Endothelial cell of umbilical vein (primary cell): Measurements from ENCODE around the gene MED22. TPM values are rescaled to one million over a fixed set of nuclear protein-coding genes. Genes with fewer than 3 reads are reported as not detected.

Experiments used
- BruUV-seq: library from RNA; stranded (reverse); fragments of 400-500 nt; replicated peaks from 2 replicates; lab custom pipeline; 2021; lab: Mats Ljungman, UMichigan
- CTCF ChIA-PET: fragments of 300-600, 350-600 bp; sonication (Branson Sonifier 250); formaldehyde crosslinking; loops from one replicate; lab custom pipeline; 2021; ENCODE audit warnings: antibody characterized with exemption, inconsistent platforms; lab: Charles Lee
- POLR2A ChIA-PET: fragments of 300-600, 350-600 bp; sonication (Branson Sonifier 250); formaldehyde crosslinking; loops from one replicate; lab custom pipeline; 2021; ENCODE audit warnings: antibody characterized with exemption, inconsistent platforms; lab: Charles Lee
- DNase-seq: peaks from one replicate; pipeline ENCODE4 v3.0.0-alpha.2; 2011; ENCODE audit warnings: low read depth, low spot score
- FAIRE-seq: peaks from 2 replicates; lab custom pipeline; 2011; peaks lifted over from hg19 to GRCh38; lab: Jason Lieb, UNC
- H2AFZ ChIP-seq: 2 replicates; pipeline ENCODE4 v1.6.0; 2012; ENCODE audit warnings: low read depth, low read length, control low read depth, inconsistent platforms
- H3K27ac ChIP-seq: 2 replicates; pipeline ENCODE4 v1.5.1; 2011; ENCODE audit warnings: low read depth, mild to moderate bottlenecking, control low read depth, low read length, moderate library complexity; ENCODE audit not compliant: insufficient read depth
- H3K27me3 ChIP-seq, 2 experiments: 2 replicates each; pipeline versions ENCODE4 v1.6.0 to v1.6.1; 2011; ENCODE audit warnings: low read length in 2 of 2, mixed read lengths in 1 of 2; ENCODE audit not compliant: control insufficient read depth in 2 of 2, insufficient read depth in 2 of 2
- H3K36me3 ChIP-seq, 2 experiments: 2 replicates in 1 of 2; 3 replicates in 1 of 2; pipeline ENCODE4 v1.5.1; 2011; ENCODE audit warnings: low read length in 2 of 2, mild to moderate bottlenecking in 1 of 2, moderate library complexity in 1 of 2; ENCODE audit not compliant: control insufficient read depth in 2 of 2, insufficient read depth in 2 of 2; ENCODE audit errors: extremely low read depth in 1 of 2
- H3K4me1 ChIP-seq: 3 replicates; pipeline ENCODE4 v1.5.1; 2011; ENCODE audit warnings: mild to moderate bottlenecking, low read length; ENCODE audit not compliant: control insufficient read depth, insufficient read depth; ENCODE audit errors: extremely low read depth
- H3K4me2 ChIP-seq: 2 replicates; pipeline ENCODE4 v1.6.1; 2011; ENCODE audit warnings: low read length, control low read depth, mixed read lengths; ENCODE audit not compliant: insufficient read depth
- H3K4me3 ChIP-seq, 3 experiments: fragments of 200-600 bp in 1 of 3; sonication (generic), shearing (Covaris generic) in 1 of 3; replicated peaks in 1 of 3; 2 replicates each; pipeline ENCODE4 v1.5.1; 2011 to 2016; ENCODE audit warnings: control low read depth in 3 of 3, low read length in 3 of 3, mild to moderate bottlenecking in 2 of 3, inconsistent platforms in 1 of 3, low read depth in 1 of 3, moderate library complexity in 1 of 3; ENCODE audit not compliant: insufficient read depth in 1 of 3
- H3K79me2 ChIP-seq: 2 replicates; pipeline ENCODE4 v1.6.0; 2012; ENCODE audit warnings: low read length, inconsistent platforms; ENCODE audit not compliant: control insufficient read depth, insufficient read depth
- H3K9ac ChIP-seq: replicated peaks from 2 replicates; pipeline ENCODE3; 2011; ENCODE audit warnings: low read length, control low read depth; ENCODE audit not compliant: insufficient read depth; ENCODE audit errors: extremely low read depth
- H3K9me1 ChIP-seq: replicated peaks from 3 replicates; pipeline ENCODE4 v1.6.0; 2011; ENCODE audit warnings: mild to moderate bottlenecking, low read length; ENCODE audit not compliant: control insufficient read depth, insufficient read depth; ENCODE audit errors: extremely low read depth
- H3K9me3 ChIP-seq: replicated peaks from 2 replicates; pipeline ENCODE4 v1.5.1; 2012; ENCODE audit warnings: low read length, inconsistent platforms; ENCODE audit not compliant: control insufficient read depth, insufficient read depth
- H4K20me1 ChIP-seq: replicated peaks from 2 replicates; pipeline ENCODE3; 2011; ENCODE audit warnings: mild to moderate bottlenecking, low read length; ENCODE audit not compliant: control insufficient read depth, insufficient read depth; ENCODE audit errors: extremely low read depth
- EZH2 ChIP-seq: IDR thresholded peaks from 2 replicates; pipeline ENCODE4 v1.6.1; 2012; ENCODE audit warnings: borderline replicate concordance, low read depth, mild to moderate bottlenecking, moderate library complexity, low read length, inconsistent platforms; ENCODE audit not compliant: severe bottlenecking
- FOS ChIP-seq: IDR thresholded peaks from 2 replicates; pipeline ENCODE4 v1.6.1; 2011; ENCODE audit warnings: mild to moderate bottlenecking, low read length, moderate library complexity, borderline replicate concordance; ENCODE audit not compliant: insufficient read depth
- GATA2 ChIP-seq: IDR thresholded peaks from 2 replicates; pipeline ENCODE4 v1.7.0; 2011; ENCODE audit warnings: low read depth, mild to moderate bottlenecking, moderate library complexity, mixed read lengths, low read length; ENCODE audit not compliant: insufficient read length, insufficient read depth
- JUN ChIP-seq: IDR thresholded peaks from 2 replicates; pipeline ENCODE4 v1.6.1; 2011; ENCODE audit warnings: borderline replicate concordance, low read depth; ENCODE audit not compliant: insufficient read length, insufficient read depth
- MYC ChIP-seq: IDR thresholded peaks from one replicate; pipeline ENCODE4 v1.6.1; 2011; ENCODE audit warnings: mild to moderate bottlenecking, low read depth, low read length
- POLR2A ChIP-seq: IDR thresholded peaks from 2 replicates; pipeline ENCODE4 v1.6.1; 2012; ENCODE audit warnings: low read depth, mild to moderate bottlenecking, control low read depth, low read length
- POLR2AphosphoS5 ChIP-seq: IDR thresholded peaks from 2 replicates; pipeline ENCODE4 v1.6.1; 2012; ENCODE audit warnings: low read depth, mild to moderate bottlenecking, control low read depth, low read length, moderate library complexity; ENCODE audit not compliant: insufficient read depth
- dilution Hi-C: fragments of 300-500 bp; cut with MboI; formaldehyde crosslinking; loops from one replicate; pipeline ENCODE4 v1.15.0; 2019; ENCODE audit warnings: low sequenced_read_pairs; ENCODE audit not compliant: extremely low pct_ligation_motif_present
- intact Hi-C: fragments of 100-400 bp; cut with micrococcal nuclease; formaldehyde crosslinking; loops from one replicate; pipeline ENCODE4 v1.10.0; 2022
- polyA plus RNA-seq, 4 experiments: library from polyadenylated mRNA; depleted of rRNA in 3 of 4; stranded (reverse) in 3 of 4; unstranded in 1 of 4; fragments of >200 nt; gene quantifications; 2 replicates each; pipeline versions ENCODE4 v1.2.1 to v1.2.3, GENCODE V29; 2011 to 2012; ENCODE audit warnings: missing spikeins in 1 of 4
- total RNA-seq: library from RNA; stranded (reverse); gene quantifications from 2 replicates; pipeline ENCODE4 v1.2.3, GENCODE V29; 2021
- TF ChIP-seq, protein P1 (sequence below): IDR thresholded peaks from 2 replicates; pipeline ENCODE4 v1.6.1; 2011; ENCODE audit not compliant: insufficient read depth, insufficient read length
- TF ChIP-seq, protein P2 (sequence below), 2 donors: IDR thresholded peaks; 1 replicate in 1 of 2; 2 replicates in 1 of 2; pipeline ENCODE4 v1.5.1; 2011; ENCODE audit warnings: low read length in 2 of 2, mild to moderate bottlenecking in 2 of 2, moderate library complexity in 2 of 2, control low read depth in 1 of 2, inconsistent platforms in 1 of 2, low read depth in 1 of 2; ENCODE audit not compliant: insufficient read depth in 1 of 2; ENCODE audit errors: extremely low read depth in 1 of 2

The MED22 gene
- total and polyA plus RNA-seq, 2 donors (not counting 3 experiments of a cell fraction or from before 2014, with no cell fraction given), result 25.7 to 27.4 TPM

DNA sequence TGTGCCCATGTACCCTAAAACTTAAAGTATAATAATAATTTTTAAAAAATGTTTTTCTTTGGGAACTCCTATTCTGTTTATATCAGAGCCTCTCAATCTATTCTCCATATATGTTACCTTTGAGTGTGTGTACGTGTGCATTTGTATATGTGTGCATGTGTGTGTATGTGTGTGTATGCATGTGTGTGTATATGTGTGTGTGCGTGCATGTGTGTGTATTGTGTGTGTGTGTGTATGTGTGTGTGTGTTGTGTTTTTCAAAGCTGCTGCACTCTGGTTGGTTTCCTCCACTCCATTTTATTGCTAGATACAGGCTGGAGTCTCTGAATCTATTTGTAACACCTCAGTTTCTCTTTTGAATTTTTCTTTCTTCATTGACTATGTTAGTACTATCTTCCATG lies 31.9 kb downstream of the MED22 start:
- Histone ChIP-seq H3K27ac (no peak overlapping the region), H2AFZ (no peak overlapping the region), H4K20me1 (no peaks in the 10 kb centered on the region), H3K9ac (no peak overlapping the region), H3K36me3 (no peaks in the 10 kb centered on the region), H3K79me2 (no peaks in the 10 kb centered on the region), H3K4me2 (no peak overlapping the region), H3K27me3 (no peaks in the 10 kb centered on the region), H3K9me1 (no peaks in the 10 kb centered on the region), H3K4me1 (no peaks in the 10 kb centered on the region), H3K9me3 (no peaks in the 10 kb centered on the region), H3K4me3 (no peak overlapping the region)
- no TSS peak for BruUV-seq
- intact Hi-C loops, result no loop called here
- DNase-seq (no peak), FAIRE-seq (no peak)
- TF ChIP-seq MYC, result no peak
- TF ChIP-seq, protein P1, sequence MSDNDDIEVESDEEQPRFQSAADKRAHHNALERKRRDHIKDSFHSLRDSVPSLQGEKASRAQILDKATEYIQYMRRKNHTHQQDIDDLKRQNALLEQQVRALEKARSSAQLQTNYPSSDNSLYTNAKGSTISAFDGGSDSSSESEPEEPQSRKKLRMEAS, result no peak
- no peak for TF ChIP-seq JUN
- TF ChIP-seq FOS, result no peak
- TF ChIP-seq, protein P2, sequence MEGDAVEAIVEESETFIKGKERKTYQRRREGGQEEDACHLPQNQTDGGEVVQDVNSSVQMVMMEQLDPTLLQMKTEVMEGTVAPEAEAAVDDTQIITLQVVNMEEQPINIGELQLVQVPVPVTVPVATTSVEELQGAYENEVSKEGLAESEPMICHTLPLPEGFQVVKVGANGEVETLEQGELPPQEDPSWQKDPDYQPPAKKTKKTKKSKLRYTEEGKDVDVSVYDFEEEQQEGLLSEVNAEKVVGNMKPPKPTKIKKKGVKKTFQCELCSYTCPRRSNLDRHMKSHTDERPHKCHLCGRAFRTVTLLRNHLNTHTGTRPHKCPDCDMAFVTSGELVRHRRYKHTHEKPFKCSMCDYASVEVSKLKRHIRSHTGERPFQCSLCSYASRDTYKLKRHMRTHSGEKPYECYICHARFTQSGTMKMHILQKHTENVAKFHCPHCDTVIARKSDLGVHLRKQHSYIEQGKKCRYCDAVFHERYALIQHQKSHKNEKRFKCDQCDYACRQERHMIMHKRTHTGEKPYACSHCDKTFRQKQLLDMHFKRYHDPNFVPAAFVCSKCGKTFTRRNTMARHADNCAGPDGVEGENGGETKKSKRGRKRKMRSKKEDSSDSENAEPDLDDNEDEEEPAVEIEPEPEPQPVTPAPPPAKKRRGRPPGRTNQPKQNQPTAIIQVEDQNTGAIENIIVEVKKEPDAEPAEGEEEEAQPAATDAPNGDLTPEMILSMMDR (IDR thresholded peaks at IDR 0.05; ENCODE audit: extremely low read depth in 1 of 2, insufficient read depth in 1 of 2, low read depth in 1 of 2, low read length in 2 of 2), result no peak
- TF ChIP-seq POLR2A, result no peak
- TF ChIP-seq POLR2AphosphoS5, result no peak
- TF ChIP-seq GATA2, result no peak
- TF ChIP-seq EZH2, result no peak
- ChIA-PET POLR2A (no interaction called here), CTCF (no interaction called here)
- dilution Hi-C loops, result no loop called here
